OCI-LY1 (cell line): ENCODE measurements around the gene MAGT1.

Experiments
- H2AFZ ChIP-seq: fragments of 200-600 bp; sonication (generic), shearing (Covaris generic); 2 replicates; pipeline ENCODE4 v1.6.0; 2014; ENCODE audit warnings: antibody characterized with exemption, mild to moderate bottlenecking, low read length
- H3F3A ChIP-seq: fragments of 200-600 bp; sonication (generic), shearing (Covaris generic); 2 replicates; pipeline ENCODE4 v1.6.0; 2014; ENCODE audit warnings: mild to moderate bottlenecking, antibody characterized with exemption, low read length, moderate library complexity; ENCODE audit not compliant: insufficient read depth
- H3K27ac ChIP-seq: fragments of 200-600 bp; sonication (generic); 2 replicates; pipeline ENCODE4 v1.5.1; 2014; ENCODE audit warnings: low read length, mixed run types, mild to moderate bottlenecking, low read depth; ENCODE audit not compliant: poor library complexity, severe bottlenecking
- H3K27me3 ChIP-seq: fragments of 200-600 bp; sonication (generic); 2 replicates; pipeline ENCODE4 v1.6.0; 2014; ENCODE audit warnings: antibody characterized with exemption, mild to moderate bottlenecking, low read length, moderate library complexity; ENCODE audit not compliant: insufficient read depth
- H3K36me3 ChIP-seq: fragments of 200-600 bp; sonication (generic); 2 replicates; pipeline ENCODE4 v1.6.1; 2014; ENCODE audit warnings: mild to moderate bottlenecking, antibody characterized with exemption, low read length, moderate library complexity, mixed read lengths; ENCODE audit not compliant: insufficient read depth
- H3K4me1 ChIP-seq: fragments of 200-600 bp; sonication (generic); 2 replicates; pipeline ENCODE4 v1.5.1; 2014; ENCODE audit warnings: mild to moderate bottlenecking, low read length, moderate library complexity; ENCODE audit not compliant: insufficient read depth, severe bottlenecking
- H3K4me2 ChIP-seq: fragments of 200-600 bp; sonication (generic), shearing (Covaris generic); 2 replicates; pipeline ENCODE4 v1.6.1; 2014; ENCODE audit warnings: low read length
- H3K4me3 ChIP-seq: fragments of 200-600 bp; sonication (generic); 2 replicates; pipeline ENCODE4 v1.5.1; 2014; ENCODE audit warnings: low read length, low read depth, mild to moderate bottlenecking, mixed read lengths; ENCODE audit not compliant: poor library complexity, severe bottlenecking
- H3K79me2 ChIP-seq: fragments of 200-600 bp; shearing (Covaris generic); 2 replicates; pipeline ENCODE4 v1.6.1; 2016; ENCODE audit warnings: mixed run types, low read length, mixed read lengths; ENCODE audit not compliant: insufficient read depth
- H3K9ac ChIP-seq: fragments of 200-600 bp; sonication (generic), shearing (Covaris generic); 2 replicates; pipeline ENCODE4 v1.6.1; 2014; ENCODE audit warnings: mild to moderate bottlenecking, low read length, mixed read lengths
- H3K9me2 ChIP-seq: fragments of 200-600 bp; sonication (generic), shearing (Covaris generic); 2 replicates; pipeline ENCODE4 v1.6.1; 2014; ENCODE audit warnings: low read depth, mild to moderate bottlenecking, low read length, mixed read lengths
- H3K9me3 ChIP-seq: fragments of 200-600 bp; shearing (Covaris generic); 2 replicates; pipeline ENCODE4 v1.6.1; 2014; ENCODE audit warnings: low read length, mixed read lengths
- H4K20me1 ChIP-seq: fragments of 200-600 bp; sonication (generic), shearing (Covaris generic); 2 replicates; pipeline ENCODE4 v1.6.0; 2016; ENCODE audit warnings: mild to moderate bottlenecking, low read length; ENCODE audit not compliant: insufficient read depth
- EZH2 ChIP-seq: fragments of 200-600 bp; sonication (generic), shearing (Covaris generic); IDR thresholded peaks from 2 replicates; pipeline ENCODE4 v1.8.0; 2017; ENCODE audit warnings: borderline replicate concordance, mixed run types, mild to moderate bottlenecking, antibody characterized with exemption, low read length, moderate library complexity, mixed read lengths
- TF ChIP-seq, protein P1 (sequence below): fragments of 200-600 bp; sonication (generic), shearing (Covaris generic); IDR thresholded peaks from 2 replicates; pipeline ENCODE4 v1.5.1; 2017; ENCODE audit warnings: mild to moderate bottlenecking, antibody characterized with exemption, low read length, moderate library complexity, mixed read lengths

The MAGT1 gene

DNA sequence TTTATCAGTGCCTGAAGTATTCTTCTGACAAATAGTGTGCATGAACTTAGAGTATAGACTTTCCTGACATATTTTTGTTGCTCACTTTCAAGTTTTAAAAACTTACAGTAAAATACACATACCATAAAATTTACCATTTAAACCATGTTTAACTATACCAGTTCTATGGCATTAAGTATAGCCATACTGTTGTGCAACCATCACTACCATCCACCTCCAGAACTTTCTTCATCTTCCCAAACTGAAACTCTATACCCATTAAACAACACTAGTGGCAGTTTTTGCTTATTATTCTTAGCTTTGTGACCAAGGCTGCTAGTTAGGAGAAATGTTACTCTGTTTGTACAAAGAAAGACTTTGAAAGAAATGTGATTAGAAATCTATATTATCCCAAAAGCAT is 41.1 kb upstream of the MAGT1 start:
- Histone ChIP-seq H4K20me1 (no peaks in the 10 kb centered on the region), H3K27me3 (no peaks in the 10 kb centered on the region), H3K36me3 (no peaks in the 10 kb centered on the region), H3K9me3 (no peaks in the 10 kb centered on the region), H3K4me3 (no peak overlapping the region), H3K9ac (no peak overlapping the region), H2AFZ (no peak overlapping the region), H3F3A (no peaks in the 10 kb centered on the region), H3K4me1 (no peaks in the 10 kb centered on the region), H3K4me2 (no peak overlapping the region), H3K27ac (no peak overlapping the region), H3K79me2 (no peaks in the 10 kb centered on the region), H3K9me2 (no peaks in the 10 kb centered on the region)
- TF ChIP-seq EZH2, result no peak
- TF ChIP-seq, protein P1, sequence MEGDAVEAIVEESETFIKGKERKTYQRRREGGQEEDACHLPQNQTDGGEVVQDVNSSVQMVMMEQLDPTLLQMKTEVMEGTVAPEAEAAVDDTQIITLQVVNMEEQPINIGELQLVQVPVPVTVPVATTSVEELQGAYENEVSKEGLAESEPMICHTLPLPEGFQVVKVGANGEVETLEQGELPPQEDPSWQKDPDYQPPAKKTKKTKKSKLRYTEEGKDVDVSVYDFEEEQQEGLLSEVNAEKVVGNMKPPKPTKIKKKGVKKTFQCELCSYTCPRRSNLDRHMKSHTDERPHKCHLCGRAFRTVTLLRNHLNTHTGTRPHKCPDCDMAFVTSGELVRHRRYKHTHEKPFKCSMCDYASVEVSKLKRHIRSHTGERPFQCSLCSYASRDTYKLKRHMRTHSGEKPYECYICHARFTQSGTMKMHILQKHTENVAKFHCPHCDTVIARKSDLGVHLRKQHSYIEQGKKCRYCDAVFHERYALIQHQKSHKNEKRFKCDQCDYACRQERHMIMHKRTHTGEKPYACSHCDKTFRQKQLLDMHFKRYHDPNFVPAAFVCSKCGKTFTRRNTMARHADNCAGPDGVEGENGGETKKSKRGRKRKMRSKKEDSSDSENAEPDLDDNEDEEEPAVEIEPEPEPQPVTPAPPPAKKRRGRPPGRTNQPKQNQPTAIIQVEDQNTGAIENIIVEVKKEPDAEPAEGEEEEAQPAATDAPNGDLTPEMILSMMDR, result no peak

DNA sequence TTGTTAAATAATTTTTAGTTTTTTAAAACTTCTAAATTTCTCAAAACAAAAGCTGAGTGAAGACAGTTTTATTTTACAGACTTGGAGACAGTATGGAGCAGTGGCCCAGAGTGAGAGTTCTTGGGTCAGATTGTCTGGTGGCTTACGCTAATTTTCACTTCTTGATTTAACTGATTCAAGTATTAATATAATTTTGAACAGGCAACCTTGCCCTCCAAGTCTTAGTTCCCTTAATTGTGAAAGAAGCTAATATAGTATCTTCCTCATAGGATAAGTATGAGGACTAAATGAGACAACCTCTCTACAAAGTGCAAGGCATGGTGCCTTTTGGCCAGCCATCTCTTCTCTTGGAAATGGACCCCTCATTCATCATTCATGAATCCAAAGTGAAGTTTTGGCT is 40.7 kb upstream of the MAGT1 start:
- no peaks in the 10 kb centered on the region for H3F3A ChIP-seq

DNA sequence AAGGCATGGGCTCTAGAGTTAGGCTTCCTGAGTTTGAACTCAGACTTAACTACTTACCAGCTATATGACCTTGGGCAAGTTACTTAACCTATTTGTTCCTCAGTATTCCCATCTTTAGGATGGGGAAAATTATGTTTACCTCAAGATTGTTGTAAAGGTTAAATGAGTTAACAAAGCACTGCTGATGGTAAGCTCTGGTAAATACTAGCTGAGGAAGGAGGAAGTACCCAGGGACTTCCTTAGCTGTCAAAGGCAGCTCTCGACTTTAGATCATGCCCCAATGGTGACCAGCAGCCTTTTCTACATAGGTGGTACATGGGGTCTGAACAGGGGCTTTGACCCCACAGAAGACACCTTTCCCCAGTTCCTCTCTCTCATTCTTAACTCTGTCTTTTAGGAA is 35.3 kb upstream of the MAGT1 start:
- Histone ChIP-seq H3K4me1 (peaks cover 9% of the 10 kb centered on the region), H3K27me3 (no peaks in the 10 kb centered on the region), H3K4me2 (no peak overlapping the region), H4K20me1 (no peaks in the 10 kb centered on the region), H3K4me3 (no peak overlapping the region), H2AFZ (no peak overlapping the region), H3K36me3 (no peaks in the 10 kb centered on the region), H3K9me3 (no peaks in the 10 kb centered on the region), H3K9me2 (no peaks in the 10 kb centered on the region), H3K79me2 (no peaks in the 10 kb centered on the region), H3F3A (no peaks in the 10 kb centered on the region), H3K9ac (no peak overlapping the region), H3K27ac (no peak overlapping the region)
- TF ChIP-seq, protein P1, result no peak
- TF ChIP-seq EZH2, result no peak

More for the DNA sequence above, 40.7 kb upstream of the MAGT1 start:
- H2AFZ ChIP-seq, result no peak overlapping the region
- no peaks in the 10 kb centered on the region for H3K4me1 ChIP-seq
- no peak overlapping the region for H3K4me2 ChIP-seq
- no peaks in the 10 kb centered on the region for H3K9me2 ChIP-seq
- H3K36me3 ChIP-seq, result no peaks in the 10 kb centered on the region
- no peak overlapping the region for H3K9ac ChIP-seq
- no peaks in the 10 kb centered on the region for H3K9me3 ChIP-seq
- no peaks in the 10 kb centered on the region for H3K79me2 ChIP-seq
- no peaks in the 10 kb centered on the region for H3K27me3 ChIP-seq
- no peaks in the 10 kb centered on the region for H4K20me1 ChIP-seq
- TF ChIP-seq, protein P1, result no peak
- no peak for TF ChIP-seq EZH2
- H3K27ac ChIP-seq, result no peak overlapping the region
- no peak overlapping the region for H3K4me3 ChIP-seq
